Hepatocyte (in vitro differentiated cells): ENCODE measurements around the gene SEBOX. TPM values are rescaled to one million over a fixed set of nuclear protein-coding genes. Genes with fewer than 3 reads are reported as not detected.

Source experiments
- DNase-seq: peaks from one replicate; pipeline ENCODE4 v3.0.0-alpha.2; 2016; ENCODE audit warnings: low spot score
- H2AFZ ChIP-seq: fragments of 200-600 bp; sonication (generic); 2 replicates; pipeline ENCODE4 v1.6.0; 2016; ENCODE audit warnings: antibody characterized with exemption, mild to moderate bottlenecking
- H3K27ac ChIP-seq: fragments of 200-600 bp; sonication (generic); 2 replicates; pipeline ENCODE4 v1.5.1; 2016; ENCODE audit warnings: mild to moderate bottlenecking
- H3K27me3 ChIP-seq: fragments of 200-600 bp; sonication (generic); 2 replicates; pipeline ENCODE4 v1.6.1; 2016
- H3K36me3 ChIP-seq: fragments of 200-600 bp; sonication (generic); replicated peaks from 2 replicates; pipeline ENCODE4 v1.5.1; 2016; ENCODE audit warnings: low read depth; ENCODE audit not compliant: insufficient read depth
- H3K4me1 ChIP-seq: fragments of 200-600 bp; sonication (generic); 2 replicates; pipeline ENCODE4 v1.5.1; 2016; ENCODE audit warnings: mild to moderate bottlenecking, moderate library complexity; ENCODE audit not compliant: insufficient read depth
- H3K4me2 ChIP-seq: fragments of 200-600 bp; sonication (generic); 2 replicates; pipeline ENCODE4 v1.6.0; 2016
- H3K4me3 ChIP-seq: fragments of 200-600 bp; sonication (generic); 2 replicates; pipeline ENCODE4 v1.5.1; 2016; ENCODE audit warnings: mild to moderate bottlenecking
- H3K79me2 ChIP-seq: fragments of 200-600 bp; sonication (generic); 2 replicates; pipeline ENCODE4 v1.6.0; 2017; ENCODE audit warnings: mild to moderate bottlenecking
- H3K9me2 ChIP-seq: fragments of 200-600 bp; sonication (generic); replicated peaks from 2 replicates; pipeline ENCODE4 v1.6.0; 2017; ENCODE audit warnings: mild to moderate bottlenecking; ENCODE audit not compliant: insufficient read depth
- H3K9me3 ChIP-seq: fragments of 200-600 bp; sonication (generic); 2 replicates; pipeline ENCODE4 v1.5.1; 2016; ENCODE audit warnings: low read depth, mild to moderate bottlenecking
- H4K20me1 ChIP-seq: fragments of 200-600 bp; sonication (generic); 2 replicates; pipeline ENCODE4 v1.6.0; 2016; ENCODE audit warnings: mild to moderate bottlenecking; ENCODE audit not compliant: insufficient read depth, poor library complexity, severe bottlenecking
- CTCF ChIP-seq: fragments of 200-600 bp; sonication (generic); IDR thresholded peaks from 2 replicates; pipeline ENCODE4 v1.5.1; 2016; ENCODE audit warnings: antibody characterized with exemption, mild to moderate bottlenecking; ENCODE audit not compliant: poor library complexity
- EZH2 ChIP-seq: fragments of 200-600 bp; sonication (generic); IDR thresholded peaks from 2 replicates; pipeline ENCODE4 v1.6.1; 2016; ENCODE audit warnings: antibody characterized with exemption, mild to moderate bottlenecking, borderline replicate concordance
- EZH2phosphoT487 ChIP-seq: fragments of 200-600 bp; sonication (generic); IDR thresholded peaks from one replicate; pipeline ENCODE4 v1.6.1; 2018; ENCODE audit warnings: antibody characterized with exemption, mild to moderate bottlenecking, low read depth, moderate library complexity; ENCODE audit not compliant: unreplicated experiment, severe bottlenecking
- WGBS: methylation state at CpG from one replicate; pipeline ENCODE4 v1.1.6; 2016; ENCODE audit warnings: low lambda C conversion rate; ENCODE audit errors: missing lambda C conversion rate; 5-methylcytosine and 5-hydroxymethylcytosine counted together
- polyA plus RNA-seq: library from polyadenylated mRNA; unstranded; fragments of >200 nt; fragmentation: Nextera tagmentation; extraction: Ambion mirVana; gene quantifications from 2 replicates; pipeline ENCODE4 v1.2.1, GENCODE V29; 2016
- total RNA-seq: library from RNA; depleted of rRNA; stranded (reverse); fragments of >200 nt; gene quantifications from 2 replicates; pipeline ENCODE4 v1.2.3, GENCODE V29; 2014

Gene SEBOX
- total and polyA plus RNA-seq, 2 experiments from 2014 or later: not detected

- Histone ChIP-seq H3K4me3 (no peak overlapping the region), H3K4me1 (peaks cover 7% of the 10 kb centered on the region), H3K79me2 (peaks cover 4% of the 10 kb centered on the region), H3K27ac (no peak overlapping the region), H3K36me3 (no peaks in the 10 kb centered on the region), H3K4me2 (no peak overlapping the region), H4K20me1 (no peaks in the 10 kb centered on the region), H3K9me3 (no peaks in the 10 kb centered on the region), H3K9me2 (no peaks in the 10 kb centered on the region), H3K27me3 (no peaks in the 10 kb centered on the region), H2AFZ (no peak overlapping the region)
- no peak for TF ChIP-seq EZH2phosphoT487
- no peak for DNase-seq
- 91% methylated on average over 8 of the region's 8 CpGs for WGBS
Measured at GRCh38 chr17:28363776-28364650, 986 bp downstream of the SEBOX start.

- Histone ChIP-seq H3K9me2 (no peaks in the 10 kb centered on the region), H3K27ac (no peak overlapping the region), H3K4me3 (no peak overlapping the region), H3K4me2 (no peak overlapping the region), H3K9me3 (no peaks in the 10 kb centered on the region), H3K4me1 (peaks cover 4% of the 10 kb centered on the region), H3K36me3 (no peaks in the 10 kb centered on the region), H3K79me2 (peaks cover 12% of the 10 kb centered on the region), H2AFZ (no peak overlapping the region), H3K27me3 (no peaks in the 10 kb centered on the region), H4K20me1 (no peaks in the 10 kb centered on the region)
- no peak for DNase-seq
- TF ChIP-seq EZH2phosphoT487: no peak
- TF ChIP-seq EZH2: no peak
- TF ChIP-seq CTCF: no peak
- 74% methylated on average over 5 of the region's 5 CpGs for WGBS
Measured at GRCh38 chr17:28363186-28363585, 1.8 kb downstream of the SEBOX start.

GRCh38 chr17:28357901-28358197, 7.2 kb downstream of the SEBOX start:
- Histone ChIP-seq H3K4me3 (peak overlapping the region; percentile 86), H3K9me3 (no peaks in the 10 kb centered on the region), H3K27me3 (no peaks in the 10 kb centered on the region), H3K79me2 (peaks cover 43% of the 10 kb centered on the region), H3K36me3 (no peaks in the 10 kb centered on the region), H3K4me1 (peaks cover 8% of the 10 kb centered on the region), H2AFZ (peak overlapping the region; percentile 65), H3K4me2 (peak overlapping the region; percentile 83), H3K9me2 (no peaks in the 10 kb centered on the region), H4K20me1 (no peaks in the 10 kb centered on the region), H3K27ac (peak overlapping the region; percentile 65)
- DNase-seq: no peak
- WGBS: 8% methylated on average over 4 of the region's 4 CpGs
- no peak for TF ChIP-seq EZH2
- TF ChIP-seq CTCF: no peak
- no peak for TF ChIP-seq EZH2phosphoT487

GRCh38 chr17:28357061-28357900, 7.7 kb downstream of the SEBOX start, which contains the start of gene POLDIP2:
Gene POLDIP2, minus strand, starts transcription at chr17:28357527. Its CDS starts 79 bp downstream, at chr17:28357448.
- under 1% methylated on average over 51 of the region's 80 CpGs for WGBS
- Histone ChIP-seq H3K27ac (peak within 1 kb of the TSS; percentile 93), H4K20me1 (no peaks in the 10 kb centered on the region), H2AFZ (peak within 1 kb of the TSS; percentile 82), H3K9me3 (no peaks in the 10 kb centered on the region), H3K9me2 (no peaks in the 10 kb centered on the region), H3K4me2 (peak within 1 kb of the TSS; percentile 100), H3K79me2 (peaks cover 43% of the 10 kb centered on the region), H3K36me3 (no peaks in the 10 kb centered on the region), H3K27me3 (no peaks in the 10 kb centered on the region), H3K4me1 (peaks cover 8% of the 10 kb centered on the region), H3K4me3 (peak within 1 kb of the TSS; percentile 93)
- TF ChIP-seq EZH2 (no peak), EZH2phosphoT487 (no peak), CTCF (no peak)
- DNase-seq: peak; percentile 98
